MM.1S (cell line): ENCODE measurements around the gene PRPSAP2.

Source experiments
- CTCF ChIP-seq: fragments of 300-600 bp; sonication (generic); IDR thresholded peaks from 2 replicates; pipeline ENCODE4 v1.5.1; 2016; ENCODE audit warnings: antibody characterized with exemption, low read length, mixed read lengths
- EZH2 ChIP-seq: fragments of 300-600 bp; sonication (generic); optimal IDR thresholded peaks from 2 replicates; pipeline ENCODE3; 2017; ENCODE audit warnings: low read depth, mild to moderate bottlenecking, antibody characterized with exemption, low read length, mixed read lengths
- EZH2phosphoT487 ChIP-seq: fragments of 300-600 bp; sonication (generic); IDR thresholded peaks from 2 replicates; pipeline ENCODE4 v1.6.1; 2018; ENCODE audit warnings: antibody characterized with exemption, low read length

GRCh38 chr17:18904482-18904881 is 46.6 kb downstream of the PRPSAP2 start:
- TF ChIP-seq CTCF (no peak), EZH2 (no peak), EZH2phosphoT487 (no peak)
